HG03175 (cell line): ENCODE measurements around the gene RAET1E.
"Not testable (repeated sequence)": the region's sequence is repeated elsewhere in the genome, so short reads cannot be mapped to it uniquely, and the experiment has no call there.

Experiments
- ATAC-seq: cut with Tn5 transposase; IDR thresholded peaks from one replicate; pipeline ENCODE4 v1.9.1; 2021; ENCODE audit warnings: mild to moderate bottlenecking, moderate library complexity; ENCODE audit not compliant: unreplicated experiment

Gene RAET1E

DNA sequence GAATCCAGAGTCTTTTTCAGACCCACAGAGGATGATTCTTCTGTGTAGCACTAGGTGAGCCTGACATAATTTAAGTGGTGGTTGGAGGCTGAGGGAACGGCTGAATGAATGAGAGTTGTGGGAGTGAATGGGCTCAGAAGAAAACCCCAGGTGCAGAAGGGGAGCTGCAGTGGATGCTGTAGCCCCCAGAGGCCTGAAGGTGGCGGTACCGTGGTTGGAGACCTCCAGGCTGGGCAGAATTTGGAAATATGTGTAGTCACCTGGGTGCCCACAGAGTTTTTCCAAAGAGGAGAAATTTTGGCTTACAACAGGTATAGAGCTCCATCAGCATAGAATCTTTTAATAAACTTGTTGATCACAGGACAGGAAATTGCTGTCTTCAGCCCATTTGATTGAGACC is 31.5 kb upstream of the RAET1E start:
- no peak for ATAC-seq

DNA sequence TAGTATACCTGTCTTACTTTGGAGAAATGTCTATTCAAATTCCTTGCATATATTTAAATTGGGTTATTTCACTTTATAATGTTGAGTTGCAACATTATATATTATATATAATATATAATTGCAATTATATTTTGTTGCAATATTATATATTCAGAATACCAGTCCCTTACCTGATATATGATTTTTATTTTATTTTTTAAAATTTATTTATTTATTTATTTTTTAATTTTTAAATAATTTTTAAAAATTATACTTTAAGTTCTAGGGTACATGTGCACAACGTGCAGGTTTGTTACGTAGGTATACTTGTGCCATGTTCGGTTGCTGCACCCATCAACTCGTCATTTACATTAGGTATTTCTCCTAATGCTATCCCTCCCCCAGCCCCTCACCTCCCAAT is 29.1 kb upstream of the RAET1E start:
- not testable (repeated sequence) for ATAC-seq

DNA sequence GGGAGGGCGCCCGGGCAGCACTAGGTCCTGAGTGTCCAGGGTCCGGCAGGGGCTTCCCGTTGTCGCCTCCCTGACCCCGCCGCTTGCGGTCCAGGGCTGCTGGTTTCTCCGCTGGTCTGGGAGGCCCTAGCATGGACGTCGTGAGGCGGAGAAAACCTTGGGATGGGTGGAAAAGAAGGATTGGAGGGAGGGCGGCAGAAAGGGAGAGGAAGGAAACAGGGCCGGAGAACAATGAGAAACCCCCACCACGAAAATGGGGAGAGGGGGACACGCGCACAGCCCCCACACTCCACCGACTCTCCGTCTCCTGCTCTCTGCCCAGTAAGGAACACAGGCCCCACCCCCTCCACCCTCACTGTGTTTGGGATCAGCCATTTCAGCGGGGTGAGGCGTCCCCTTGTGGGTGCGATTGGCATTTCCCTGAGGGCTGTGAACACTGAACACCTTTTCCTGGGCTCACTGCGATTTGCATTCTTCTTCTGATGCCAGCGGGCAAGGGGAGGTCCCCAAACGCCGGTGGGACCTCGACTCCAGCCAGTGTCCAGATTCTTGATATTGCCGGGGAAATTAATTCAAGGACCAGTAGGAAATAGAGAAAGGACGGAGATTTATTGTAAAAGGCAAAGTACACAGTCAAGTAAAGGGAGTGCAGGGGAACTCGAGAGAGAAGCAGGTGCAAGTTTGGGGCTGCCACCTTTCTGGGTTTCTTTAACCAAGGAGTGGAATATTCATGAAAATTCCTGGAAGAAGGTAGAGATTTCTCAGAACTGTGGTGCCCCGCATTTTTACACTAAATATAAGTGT is 28.3 kb upstream of the RAET1E start:
- peak; percentile 49 for ATAC-seq

DNA sequence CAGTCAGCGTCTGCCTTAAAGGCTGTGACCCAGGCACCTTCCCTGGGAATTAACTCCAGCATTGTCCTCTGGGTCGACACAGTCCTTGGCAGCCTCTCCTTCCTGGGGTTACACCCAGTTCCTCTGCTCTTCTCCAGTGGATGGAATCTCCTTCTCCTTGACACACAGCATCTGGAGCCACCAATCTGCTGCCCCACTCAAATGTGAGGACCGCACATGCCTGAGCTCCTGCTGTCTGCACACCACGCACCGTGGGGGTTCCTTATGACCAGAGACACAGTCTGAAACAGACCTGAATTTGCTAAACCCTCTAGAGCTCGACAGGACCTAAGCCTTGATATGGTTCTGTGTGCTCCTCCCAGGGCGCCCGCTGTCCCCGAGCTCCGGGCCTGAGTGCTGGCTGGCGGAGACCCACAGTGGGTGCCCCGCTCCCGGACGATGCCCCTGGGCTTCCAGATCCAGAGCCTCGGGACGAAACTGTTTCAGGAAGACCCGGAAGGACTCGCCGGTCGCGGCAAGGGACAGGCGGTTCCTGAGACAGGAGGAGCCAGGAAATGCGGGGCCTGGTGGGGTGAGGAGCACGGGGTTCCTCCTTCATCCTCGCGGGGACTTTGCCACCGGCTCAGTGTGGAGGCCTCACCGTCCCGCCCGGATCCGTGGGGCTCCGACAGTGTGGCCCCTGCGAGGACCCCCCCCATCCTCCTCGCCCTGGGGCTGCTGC is 27.5 kb upstream of the RAET1E start:
- no peak for ATAC-seq

DNA sequence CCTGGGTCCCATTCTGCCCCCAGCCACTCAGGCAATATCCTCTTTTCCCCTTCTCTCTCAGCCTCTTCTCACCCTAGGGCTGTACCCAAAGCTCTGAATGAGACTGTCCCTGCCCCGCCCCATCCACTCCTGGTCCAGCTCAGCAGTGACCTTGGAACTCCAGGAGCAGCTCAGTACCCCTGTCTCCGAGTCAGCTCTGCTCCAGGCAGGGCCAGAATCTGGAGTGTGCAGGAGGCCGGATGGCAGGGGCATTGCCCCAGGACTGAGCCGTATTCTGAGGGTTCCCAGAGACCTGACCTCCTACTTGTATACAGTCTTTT is 27.0 kb upstream of the RAET1E start:
- no peak for ATAC-seq

DNA sequence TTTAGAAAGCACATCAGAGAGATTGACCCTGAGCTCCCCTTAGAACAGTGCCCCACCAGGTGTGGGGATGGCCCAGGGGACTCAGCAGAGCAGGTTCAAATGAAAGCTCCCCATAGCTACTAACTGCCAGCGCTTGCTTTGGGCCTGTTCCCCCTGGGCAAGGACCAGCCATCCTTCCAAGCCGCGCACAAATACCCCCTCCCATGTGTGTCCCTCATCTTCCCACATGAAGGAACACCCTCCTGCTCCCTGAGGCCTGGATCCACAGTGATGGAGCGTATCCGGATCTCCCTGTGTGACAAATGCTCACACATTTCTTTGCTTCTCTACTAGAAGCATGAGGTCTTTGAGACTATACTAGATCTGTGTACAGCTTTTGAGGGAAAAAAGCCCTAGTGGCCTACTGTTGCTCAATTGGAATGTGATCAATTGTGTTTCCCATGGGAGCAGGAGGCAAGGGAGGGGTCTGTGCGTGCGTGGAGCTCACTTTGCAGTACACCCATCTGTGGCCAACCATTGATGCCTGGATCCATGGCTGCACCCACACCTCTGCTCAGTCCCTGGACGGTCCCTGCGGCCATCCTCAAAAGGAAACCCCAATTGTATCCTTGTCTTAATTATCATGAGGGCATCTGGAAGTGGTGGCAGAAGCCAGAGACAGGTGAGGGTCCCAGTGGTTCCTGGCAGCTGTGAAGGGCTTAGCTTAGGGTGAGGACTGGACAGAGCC is 26.5 kb upstream of the RAET1E start:
- no peak for ATAC-seq

DNA sequence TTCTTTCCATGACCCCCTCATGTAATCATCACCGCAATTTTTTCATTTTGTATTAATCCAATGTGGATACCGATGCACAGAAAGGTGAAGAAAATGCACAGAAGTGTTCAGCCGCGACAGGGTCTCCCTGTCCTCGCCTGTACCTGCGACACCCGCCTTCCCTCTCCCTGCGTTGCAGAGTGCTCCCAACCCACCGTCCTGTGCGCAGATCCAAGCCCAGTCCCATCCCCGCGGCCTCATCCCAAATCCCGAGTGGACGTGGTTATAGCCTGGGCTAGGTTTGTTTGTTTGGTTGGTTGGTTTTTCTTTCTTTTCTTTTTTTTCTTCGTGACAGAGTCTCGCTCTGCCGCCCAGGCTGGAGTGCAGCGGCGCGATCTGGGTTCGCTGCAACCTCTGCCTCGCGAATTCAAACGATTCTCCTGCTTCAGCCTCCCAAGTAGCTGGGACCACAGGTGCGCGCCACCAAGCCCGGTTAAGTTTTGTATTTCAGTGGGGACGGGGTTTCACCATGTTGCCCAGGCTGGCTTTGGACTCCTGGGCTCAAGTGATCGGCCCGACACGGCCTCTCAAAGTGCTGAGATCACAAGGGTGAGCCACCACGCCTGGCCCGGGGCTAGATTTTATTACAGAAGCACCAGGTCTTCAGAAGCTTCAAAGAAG is 25.5 kb upstream of the RAET1E start:
- ATAC-seq = no peak

DNA sequence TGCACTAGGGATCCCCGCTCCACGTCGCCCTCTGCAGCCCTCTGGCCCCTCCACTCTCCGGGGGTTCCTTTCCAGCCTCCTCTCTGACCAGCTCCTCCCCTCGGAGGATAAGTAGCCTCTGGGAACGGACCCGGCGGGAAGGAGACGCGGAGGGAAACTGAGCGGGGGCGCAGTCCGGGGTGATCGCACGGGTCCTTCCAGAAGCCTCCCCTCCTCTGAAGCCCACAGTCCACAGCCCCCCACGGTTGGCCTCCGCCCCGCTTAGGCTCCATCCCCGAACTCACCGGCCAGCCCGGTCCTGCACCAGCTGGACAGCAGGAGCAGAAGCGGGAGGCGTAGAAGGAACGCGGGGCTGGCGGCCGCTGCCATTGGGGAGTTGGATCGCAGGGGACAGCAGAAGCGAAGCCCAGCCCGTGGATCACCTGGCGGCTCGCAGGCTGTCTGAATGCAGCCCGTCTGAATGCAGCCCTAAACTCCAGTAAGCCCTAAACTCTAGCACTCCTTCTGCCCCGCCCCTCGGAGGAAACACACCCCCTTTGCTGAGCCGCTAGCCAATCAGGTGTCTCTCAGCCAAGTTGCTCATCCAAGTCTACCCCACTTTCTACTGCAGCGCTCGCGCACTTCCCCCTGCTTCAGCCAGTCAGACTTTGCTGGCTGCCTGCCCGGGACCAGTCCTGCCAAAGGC is 24.9 kb upstream of the RAET1E start, which contains the start of gene RAET1G:
Gene RAET1G (minus strand): TSS at position 480 of the 685 bp plus-strand sequence. CDS start 111 bp downstream, at position 369.
- ATAC-seq = no peak

DNA sequence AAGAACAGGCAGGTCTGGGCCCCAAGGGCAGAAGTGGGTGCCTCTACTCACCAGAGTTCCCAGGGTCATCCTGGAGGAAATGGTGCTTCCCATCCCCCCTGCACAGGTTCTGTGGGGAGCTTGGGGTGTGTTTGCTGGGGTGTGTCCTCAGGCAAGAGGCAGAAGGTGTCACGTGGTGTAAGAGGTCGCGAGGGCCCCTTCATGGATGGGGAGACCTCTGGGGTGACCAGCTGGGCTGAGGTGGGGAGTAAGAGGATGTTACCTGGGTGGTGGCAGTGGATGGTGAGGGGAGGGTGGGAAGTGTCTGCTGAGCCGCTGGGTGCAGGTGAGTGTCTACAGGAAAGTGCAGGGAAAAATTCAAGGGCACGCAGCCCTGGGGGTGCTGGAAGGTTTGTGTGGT is 24.2 kb upstream of the RAET1E start:
- ATAC-seq = not testable (repeated sequence)

DNA sequence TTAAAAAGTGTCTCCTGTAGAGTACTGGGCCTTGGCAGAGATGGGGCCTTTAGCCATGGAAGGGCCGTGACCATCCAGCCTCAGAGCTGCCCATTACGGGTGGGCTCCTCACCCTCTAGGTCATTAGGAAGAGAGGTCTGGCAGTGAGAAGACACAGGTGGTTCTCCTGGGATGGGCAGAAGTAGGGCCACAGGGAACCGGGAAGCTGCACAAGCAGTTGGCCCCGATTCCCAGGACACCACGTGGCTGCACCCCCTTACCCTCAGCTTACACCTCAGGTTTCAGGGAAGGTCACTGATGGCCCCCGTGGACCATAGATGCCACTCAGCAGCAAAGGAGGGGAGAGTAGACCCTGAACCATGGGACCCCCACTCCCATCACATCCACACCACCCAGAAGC is 23.4 kb upstream of the RAET1E start:
- no peak for ATAC-seq

DNA sequence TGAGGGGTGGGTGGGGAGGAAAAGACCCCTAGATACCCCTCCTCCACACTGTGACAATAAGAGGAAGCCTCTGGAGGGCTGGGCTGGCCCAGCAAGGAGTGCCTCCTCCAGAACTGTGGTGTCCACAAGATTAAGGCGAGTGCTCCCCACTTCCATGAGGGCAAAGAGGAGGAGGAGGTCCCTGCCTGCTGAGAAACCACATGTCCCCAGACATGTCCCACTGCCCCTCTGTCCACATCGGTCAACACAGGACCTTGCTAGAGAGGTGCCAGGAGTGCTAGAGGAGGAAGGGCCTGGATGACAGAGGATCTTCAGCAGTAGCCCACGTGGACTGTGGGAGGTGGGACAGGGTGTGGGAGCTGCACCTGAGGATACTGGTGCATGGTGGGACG is 21.9 kb upstream of the RAET1E start:
- no peak for ATAC-seq

DNA sequence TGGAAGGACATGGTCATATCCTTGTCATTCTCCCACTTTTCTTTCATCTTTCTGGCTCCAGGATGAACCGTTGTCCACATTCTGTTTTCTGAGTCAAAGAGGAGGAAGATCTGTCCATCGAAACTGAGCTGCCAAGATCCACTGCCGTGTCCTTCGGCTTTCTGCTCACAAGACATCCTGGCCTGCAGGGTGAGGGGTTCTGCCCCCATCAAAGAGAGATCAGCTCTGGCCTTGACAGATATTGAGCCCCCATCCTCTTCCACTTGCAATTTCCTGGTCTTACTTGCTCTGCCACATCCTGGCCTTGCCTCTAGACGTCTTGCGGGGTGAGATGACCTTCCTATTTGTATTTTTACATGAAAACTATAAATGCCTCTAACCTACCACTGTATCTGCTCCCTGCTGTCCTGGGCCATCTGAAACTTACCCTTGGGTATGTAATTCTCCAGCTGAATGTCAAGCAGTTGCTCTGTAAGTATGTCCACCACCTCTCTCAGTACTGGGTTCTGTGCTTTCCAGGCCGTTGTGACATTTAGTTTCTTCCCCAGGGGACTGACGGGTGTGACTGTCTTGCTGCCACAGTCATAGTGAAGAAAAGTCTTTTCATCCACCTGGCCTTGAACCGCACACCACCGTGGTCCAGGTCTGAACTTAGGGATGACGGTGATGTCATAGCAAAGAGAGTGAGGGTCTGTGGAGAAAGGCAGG is 21.4 kb upstream of the RAET1E start:
- not testable (repeated sequence) for ATAC-seq

DNA sequence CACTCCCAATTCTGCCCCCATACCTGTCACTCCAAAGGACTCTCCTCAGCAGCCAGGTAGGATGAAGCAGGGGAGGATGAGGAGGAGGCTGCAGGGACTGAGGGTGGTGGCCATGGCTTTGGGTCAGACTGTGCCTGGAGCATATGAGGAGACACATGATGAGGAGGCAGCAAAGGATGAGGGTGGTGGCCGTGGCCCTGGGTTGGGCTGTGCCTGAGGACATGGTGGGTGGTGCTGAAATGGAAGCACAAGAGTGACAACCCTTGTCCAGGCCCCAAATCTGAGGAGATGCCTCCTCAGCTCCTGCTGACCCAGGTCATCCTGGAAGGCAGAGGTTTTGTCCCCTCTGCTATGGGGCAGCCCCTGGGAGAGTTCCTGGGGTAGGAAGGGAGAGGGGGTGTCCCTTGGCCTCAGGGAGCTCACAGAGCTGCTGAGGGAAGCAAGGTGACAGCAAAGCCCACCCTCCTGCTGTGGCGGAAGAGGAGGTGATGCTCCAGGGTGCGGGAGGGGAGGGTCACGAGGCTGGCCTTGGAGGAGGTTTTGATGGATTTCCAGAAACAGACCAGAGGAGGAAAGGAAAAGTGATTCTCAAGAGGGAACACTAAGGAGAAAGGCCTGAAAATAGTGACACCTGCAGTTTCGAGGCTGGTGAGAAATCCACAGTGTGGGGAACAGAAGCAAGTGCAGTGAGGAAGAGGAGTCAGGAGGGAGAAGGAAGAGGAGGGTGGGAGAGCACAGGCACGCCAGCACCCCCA is 20.4 kb upstream of the RAET1E start:
- no peak for ATAC-seq

DNA sequence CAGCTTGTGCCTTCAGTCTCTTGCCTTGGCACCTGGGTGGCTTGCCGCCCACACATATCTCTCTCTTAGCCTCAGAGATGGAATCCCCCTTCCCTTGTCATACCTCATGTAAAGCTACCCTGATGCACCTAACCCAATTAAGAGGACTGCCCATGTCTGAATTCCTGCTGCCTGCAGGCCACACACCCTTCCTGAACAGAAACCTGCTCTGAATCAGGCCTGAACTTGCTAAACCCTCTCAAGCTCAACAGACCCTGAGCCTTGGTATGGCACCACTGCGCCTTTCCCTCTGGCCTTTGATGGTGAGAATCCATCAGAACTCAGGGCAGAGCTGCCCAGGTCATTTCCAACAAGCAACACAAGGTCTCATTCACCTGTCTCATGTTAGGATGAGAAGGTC is 19.8 kb upstream of the RAET1E start:
- ATAC-seq = no peak

DNA sequence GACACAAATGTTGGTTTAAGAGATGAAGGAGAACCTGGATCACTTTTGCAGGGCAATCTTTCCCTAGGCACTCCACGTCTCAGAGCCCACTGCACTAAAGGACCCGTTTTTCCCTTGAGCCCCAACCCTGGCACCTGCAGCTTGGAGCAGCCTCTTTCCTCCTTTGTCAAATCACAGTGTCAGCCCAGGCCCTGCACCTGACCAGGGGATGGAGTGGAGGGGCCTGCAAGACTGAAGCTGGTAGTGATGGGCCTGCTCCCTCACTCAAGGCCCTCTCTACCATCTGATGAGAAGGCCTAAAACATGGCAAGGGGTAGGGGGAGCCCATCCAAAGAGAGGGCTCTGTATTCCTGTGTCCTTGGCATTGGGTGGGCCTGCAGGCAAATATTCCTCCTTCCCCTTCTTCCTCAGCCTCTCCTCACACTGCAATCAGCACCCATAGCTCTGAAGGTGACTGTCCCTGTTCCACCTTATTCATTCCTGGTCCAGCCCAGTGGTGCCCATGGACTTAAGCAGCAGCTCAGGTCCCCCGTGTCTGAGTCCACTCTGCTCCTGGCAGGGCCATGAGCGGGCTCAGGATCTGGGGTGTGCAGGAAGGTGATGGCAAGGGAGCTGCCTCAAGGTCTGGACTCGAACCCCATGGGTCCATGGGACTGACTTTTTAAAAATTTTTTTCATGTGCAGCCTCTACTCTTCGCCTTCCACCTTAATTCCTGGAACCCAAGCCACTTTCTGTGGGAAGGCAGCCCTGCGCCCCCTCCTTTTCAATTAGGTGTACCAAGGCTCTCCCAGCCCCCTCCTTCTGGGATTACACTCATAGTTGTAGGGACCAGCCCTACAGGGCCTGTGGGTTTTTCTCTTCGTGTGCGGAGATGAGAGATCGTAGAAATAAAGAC is 18.3 kb upstream of the RAET1E start:
- no peak for ATAC-seq

DNA sequence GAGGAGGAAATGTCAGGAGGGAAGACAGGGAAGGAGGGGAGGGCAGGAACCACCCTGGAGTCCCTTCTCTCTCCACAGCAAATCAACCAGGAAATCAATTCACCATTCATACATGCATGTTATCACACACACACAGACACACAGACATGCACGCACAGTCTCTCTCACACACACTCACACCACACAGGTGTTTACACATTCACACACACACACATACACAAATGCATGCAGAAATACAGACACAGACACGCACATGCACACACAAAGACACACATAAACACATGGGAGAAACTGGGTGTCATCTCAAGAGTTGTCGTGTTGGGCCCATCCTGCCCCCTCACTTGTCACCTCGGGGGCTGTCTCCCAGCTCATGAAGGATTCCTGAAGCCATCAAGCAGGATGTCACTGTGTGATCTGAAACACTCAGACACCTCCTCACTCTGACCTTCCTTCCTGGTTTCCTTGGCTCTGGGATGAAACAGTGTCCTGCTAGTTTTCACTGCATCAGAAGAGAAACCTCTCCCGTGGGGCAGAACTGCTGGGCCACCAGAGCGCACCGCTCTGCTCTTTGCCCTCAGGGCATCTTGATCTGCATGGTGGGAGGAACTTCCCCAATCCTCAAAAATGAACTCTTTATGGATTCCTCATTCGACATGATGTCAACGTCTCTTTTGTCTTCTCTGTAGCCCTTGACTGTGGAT is 15.8 kb upstream of the RAET1E start:
- ATAC-seq = no peak

DNA sequence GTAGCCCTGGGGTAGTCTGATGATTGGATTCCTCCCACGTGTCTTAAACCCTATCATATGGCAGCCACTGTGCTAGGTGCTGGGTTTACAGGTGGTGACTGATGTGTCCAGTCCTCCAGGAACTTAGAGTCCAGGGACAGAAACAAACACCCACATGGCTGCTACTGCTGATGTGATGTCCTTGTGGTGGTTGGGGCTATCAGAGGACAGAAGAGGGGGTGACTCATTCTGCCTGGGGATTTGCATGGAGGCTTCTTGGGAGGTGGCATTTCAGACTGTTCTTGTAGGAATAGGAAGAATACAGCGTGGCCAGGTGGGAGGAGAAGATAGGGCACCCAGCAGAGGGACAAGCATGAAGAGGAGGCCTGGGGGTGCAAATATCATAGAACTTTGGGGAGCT is 15.2 kb upstream of the RAET1E start:
- no peak for ATAC-seq

DNA sequence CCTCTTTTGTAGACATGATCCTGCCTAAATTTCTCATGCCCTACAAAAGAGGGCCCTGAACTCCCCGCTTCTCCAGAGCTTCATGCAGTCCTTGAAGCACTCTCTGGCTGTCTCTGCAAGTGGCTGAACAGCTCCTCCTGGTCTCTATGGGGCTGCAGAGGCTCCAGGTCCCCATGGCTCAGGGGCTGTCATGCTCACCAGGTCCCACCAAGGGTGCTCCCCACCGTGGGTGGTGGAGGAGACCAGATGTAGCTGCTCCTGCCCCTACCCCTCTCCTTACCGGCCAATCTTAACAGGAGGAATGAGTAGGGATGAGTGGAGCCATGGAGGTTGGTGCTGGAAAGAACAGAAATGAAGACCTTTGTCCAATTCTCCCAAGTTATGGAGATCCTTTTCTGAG is 14.8 kb upstream of the RAET1E start:
- ATAC-seq = not testable (repeated sequence)
